Stomach (tissue), 4 donors: ENCODE results near the gene USP46.

Experiments
- POLR2A ChIP-seq, 4 donors: fragments of 450-650 bp; IDR thresholded peaks; one replicate each; pipeline ENCODE4 v1.6.1; 2016; ENCODE audit warnings: antibody characterized with exemption in 4 of 4, control low read depth in 2 of 4, mild to moderate bottlenecking in 1 of 4, moderate library complexity in 1 of 4
- TF ChIP-seq, protein P1 (sequence below), 7 experiments: fragments of 450-650 bp in 4 of 7; fragments of 200-600 bp in 3 of 7; sonication (generic) in 3 of 7; IDR thresholded peaks; one replicate each; pipeline ENCODE4 v1.5.1; 2016 to 2019; ENCODE audit warnings: antibody characterized with exemption in 7 of 7, control low read depth in 2 of 7, mild to moderate bottlenecking in 1 of 7

GRCh38 chr4:52619591-52619931, 39.5 kb downstream of the USP46 start:
- TF ChIP-seq, protein P1, sequence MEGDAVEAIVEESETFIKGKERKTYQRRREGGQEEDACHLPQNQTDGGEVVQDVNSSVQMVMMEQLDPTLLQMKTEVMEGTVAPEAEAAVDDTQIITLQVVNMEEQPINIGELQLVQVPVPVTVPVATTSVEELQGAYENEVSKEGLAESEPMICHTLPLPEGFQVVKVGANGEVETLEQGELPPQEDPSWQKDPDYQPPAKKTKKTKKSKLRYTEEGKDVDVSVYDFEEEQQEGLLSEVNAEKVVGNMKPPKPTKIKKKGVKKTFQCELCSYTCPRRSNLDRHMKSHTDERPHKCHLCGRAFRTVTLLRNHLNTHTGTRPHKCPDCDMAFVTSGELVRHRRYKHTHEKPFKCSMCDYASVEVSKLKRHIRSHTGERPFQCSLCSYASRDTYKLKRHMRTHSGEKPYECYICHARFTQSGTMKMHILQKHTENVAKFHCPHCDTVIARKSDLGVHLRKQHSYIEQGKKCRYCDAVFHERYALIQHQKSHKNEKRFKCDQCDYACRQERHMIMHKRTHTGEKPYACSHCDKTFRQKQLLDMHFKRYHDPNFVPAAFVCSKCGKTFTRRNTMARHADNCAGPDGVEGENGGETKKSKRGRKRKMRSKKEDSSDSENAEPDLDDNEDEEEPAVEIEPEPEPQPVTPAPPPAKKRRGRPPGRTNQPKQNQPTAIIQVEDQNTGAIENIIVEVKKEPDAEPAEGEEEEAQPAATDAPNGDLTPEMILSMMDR (IDR thresholded peaks at IDR 0.05), result no peak
- no peak for TF ChIP-seq POLR2A (IDR thresholded peaks at IDR 0.05)
